HepG2 (cell line): ENCODE data around the gene CEP68. TPM values are rescaled to one million over a fixed set of nuclear protein-coding genes. Genes with fewer than 3 reads are reported as not detected.

Experiments used
- ATAC-seq: fragments of 200-7000 bp; cut with Tn5 transposase; 3 replicates; pipeline ENCODE4 v1.9.1; 2020; ENCODE audit warnings: mild to moderate bottlenecking, moderate library complexity
- BruUV-seq: library from RNA; stranded (reverse); fragments of 400-500 nt; replicated peaks from 2 replicates; lab custom pipeline; 2021; lab: Mats Ljungman, UMichigan
- CTCF ChIA-PET: fragments of 300-600 bp; formaldehyde crosslinking; extraction: SDS; loops from one replicate; lab custom pipeline; 2021; ENCODE audit warnings: low total read pairs, inconsistent platforms, low intra/inter-chr PET ratio; lab: Yijun Ruan, JAX
- POLR2A ChIA-PET: fragments of 350-600 bp; sonication (Branson Sonifier 250); formaldehyde crosslinking; loops from one replicate; lab custom pipeline; 2020; ENCODE audit warnings: antibody characterized with exemption, inconsistent platforms; lab: Yijun Ruan, JAX
- DNase-seq: peaks from one replicate; pipeline ENCODE4 v3.0.0-alpha.2; 2015; ENCODE audit warnings: low spot score
- FAIRE-seq: peaks from 3 replicates; lab custom pipeline; 2011; peaks lifted over from hg19 to GRCh38; lab: Jason Lieb, UNC
- H2AFZ ChIP-seq: one replicate; pipeline ENCODE4 v1.6.1; 2011; ENCODE audit warnings: low read length, inconsistent platforms
- H3K27ac ChIP-seq: fragments of 300-600 bp; 3 replicates; pipeline ENCODE4 v1.8.0; 2011; ENCODE audit warnings: mixed run types, mild to moderate bottlenecking, mixed read lengths, low read length, inconsistent platforms; ENCODE audit not compliant: insufficient read depth; ENCODE audit errors: extremely low read length
- H3K27me3 ChIP-seq, 2 experiments: fragments of 200-600 bp in 1 of 2; 2 replicates in 1 of 2; 3 replicates in 1 of 2; pipeline versions ENCODE4 v1.6.0 to v1.8.0; 2011; ENCODE audit warnings: low read length in 2 of 2, mild to moderate bottlenecking in 2 of 2, moderate library complexity in 2 of 2, inconsistent platforms in 1 of 2; ENCODE audit not compliant: insufficient read depth in 2 of 2, control insufficient read depth in 1 of 2
- H3K36me3 ChIP-seq, 2 experiments: fragments of 200-600 bp in 1 of 2; replicated peaks in 1 of 2; 2 replicates in 1 of 2; 3 replicates in 1 of 2; pipeline versions ENCODE4 v1.5.1 to v1.8.0; 2011; ENCODE audit warnings: low read length in 2 of 2, inconsistent platforms in 1 of 2; ENCODE audit not compliant: insufficient read depth in 2 of 2, control insufficient read depth in 1 of 2
- H3K4me1 ChIP-seq: 2 replicates; pipeline ENCODE4 v1.5.1; 2012; ENCODE audit warnings: low read length, inconsistent platforms; ENCODE audit not compliant: insufficient read depth
- H3K4me2 ChIP-seq: 2 replicates; pipeline ENCODE4 v1.6.0; 2011; ENCODE audit warnings: low read depth, low read length, inconsistent platforms
- H3K4me3 ChIP-seq, 3 experiments: fragments of 200-600 bp in 1 of 3; sonication (generic), shearing (Covaris generic) in 1 of 3; replicated peaks in 1 of 3; 2 replicates each; pipeline ENCODE4 v1.5.1; 2011 to 2016; ENCODE audit warnings: low read length in 3 of 3, inconsistent platforms in 2 of 3, low read depth in 2 of 3, mild to moderate bottlenecking in 2 of 3, control low read depth in 1 of 3, mixed read lengths in 1 of 3; ENCODE audit not compliant: insufficient read depth in 1 of 3
- H3K79me2 ChIP-seq: one replicate; pipeline ENCODE4 v1.6.1; 2011; ENCODE audit warnings: low read length, inconsistent platforms; ENCODE audit not compliant: insufficient read depth
- H3K9ac ChIP-seq: 2 replicates; pipeline ENCODE4 v1.6.0; 2011; ENCODE audit warnings: mild to moderate bottlenecking, low read depth, low read length, inconsistent platforms; ENCODE audit not compliant: insufficient read depth
- H3K9me3 ChIP-seq: 2 replicates; pipeline ENCODE4 v1.5.1; 2012; ENCODE audit warnings: mild to moderate bottlenecking, low read length
- H4K20me1 ChIP-seq: 2 replicates; pipeline ENCODE4 v1.6.0; 2011; ENCODE audit warnings: inconsistent platforms, mild to moderate bottlenecking, low read length, moderate library complexity; ENCODE audit not compliant: insufficient read depth
- ATF6 ChIP-seq: sonication (generic); formaldehyde crosslinking; conservative IDR thresholded peaks from 2 replicates; pipeline ENCODE4 v1.4.0; 2020; ENCODE audit warnings: missing genetic modification reagents
- MAFG ChIP-seq: sonication (generic); formaldehyde crosslinking; IDR thresholded peaks from 2 replicates; pipeline ENCODE4 v1.5.1; 2020; ENCODE audit warnings: mild to moderate bottlenecking, missing genetic modification reagents
- NFKBIZ ChIP-seq: IDR thresholded peaks from 2 replicates; pipeline ENCODE4 v1.6.1; 2018; ENCODE audit warnings: missing genetic modification reagents, missing compliant biosample characterization
- SNAPC4 ChIP-seq: sonication (generic); formaldehyde crosslinking; IDR thresholded peaks from 2 replicates; pipeline ENCODE4 v1.4.0; 2020; ENCODE audit warnings: mild to moderate bottlenecking, missing genetic modification reagents
- ZNF607 ChIP-seq: sonication (generic); formaldehyde crosslinking; IDR thresholded peaks from 2 replicates; pipeline ENCODE4 v1.5.1; 2020; ENCODE audit warnings: missing genetic modification reagents, mild to moderate bottlenecking, borderline replicate concordance
- ZNF746 ChIP-seq: sonication (generic); formaldehyde crosslinking; IDR thresholded peaks from 2 replicates; pipeline ENCODE4 v1.8.0; 2022; ENCODE audit warnings: mild to moderate bottlenecking, missing genetic modification reagents
- ZSCAN12 ChIP-seq: sonication (generic); formaldehyde crosslinking; IDR thresholded peaks from 2 replicates; pipeline ENCODE4 v1.9.0; 2021; ENCODE audit warnings: mild to moderate bottlenecking, missing genetic modification reagents
- ZSCAN9 ChIP-seq: IDR thresholded peaks from 2 replicates; pipeline ENCODE4 v1.6.1; 2016; ENCODE audit warnings: borderline replicate concordance
- WGBS: methylation state at CpG from one replicate; pipeline ENCODE4 v1.1.6; 2017; ENCODE audit warnings: low lambda C conversion rate; 5-methylcytosine and 5-hydroxymethylcytosine counted together
- in situ Hi-C: cut with HindIII; loops from 2 replicates; pipeline ENCODE4 v1.10.0; 2017; ENCODE audit warnings: low pct_unique_long_range_greater_than_20kb; ENCODE audit not compliant: extremely low pct_ligation_motif_present
- intact Hi-C: fragments of 100-400 bp; cut with micrococcal nuclease; formaldehyde crosslinking; loops from one replicate; pipeline ENCODE4 v1.10.0; 2022; ENCODE audit not compliant: unreplicated experiment
- polyA plus RNA-seq, 8 experiments: library from polyadenylated mRNA; depleted of rRNA in 3 of 8; stranded (reverse) in 7 of 8; unstranded in 1 of 8; fragments of >200 nt; fragmentation: Illumina TruSeq in 4 of 8; extraction: Trizol in 4 of 8; gene quantifications; 2 replicates each; pipeline versions ENCODE4 v1.2.1 to v1.2.3, GENCODE V29; 2011 to 2016; ENCODE audit warnings: low read depth in 4 of 8, missing spikeins in 1 of 8, mixed read lengths in 1 of 8; ENCODE audit not compliant: insufficient read depth in 1 of 8
- total RNA-seq, 5 experiments: library from RNA; depleted of rRNA; stranded (reverse); fragments of >200 nt; fragmentation: Illumina TruSeq; extraction: Trizol; gene quantifications; 2 replicates each; pipeline ENCODE4 v1.2.3, GENCODE V29; 2016; ENCODE audit warnings: low read depth in 1 of 5

CEP68 gene
- total and polyA plus RNA-seq, 2 of the 13 experiments (the other 11 are each of a cell fraction or from before 2014, with no cell fraction given) = 5.7 to 9.3 TPM

GRCh38 chr2:65059071-65059470 lies 2.9 kb downstream of the CEP68 start:
- 96% methylated on average over 1 of the region's 1 CpG for WGBS
- no peak overlapping the region for H3K4me3 ChIP-seq
- DNase-seq (no peak), ATAC-seq (no peak), FAIRE-seq (no peak)
- POLR2A ChIA-PET = interaction anchor here (0.7 to 1.4 kb wide), 3 partner anchors 14 to 142 kb away, joined by 3 to 4 read pairs (median 3); no protein-coding TSS in a partner anchor
- CTCF ChIA-PET = no interaction called here
- H3K79me2 ChIP-seq = peaks cover 69% of the 10 kb centered on the region
- in situ Hi-C loops (loop anchor here (25.0 kb wide), 1 partner anchor 503 kb away; no protein-coding TSS in a partner anchor), intact Hi-C loops (loop anchor here (5.0 to 10.0 kb wide), 2 partner anchors 73 to 516 kb away; partner anchors contain the start of gene RAB1A)
- H3K4me2 ChIP-seq = no peak overlapping the region
- TF ChIP-seq ATF6 (CRISPR knock-in tag) = no peak
- TF ChIP-seq NFKBIZ (CRISPR knock-in tag) = no peak
- TF ChIP-seq SNAPC4 (CRISPR knock-in tag) = no peak
- no peak for TF ChIP-seq ZSCAN9 (CRISPR knock-in tag)
- no peak for TF ChIP-seq ZNF746
- TF ChIP-seq ZSCAN12 (CRISPR knock-in tag) = no peak
- no peak for TF ChIP-seq MAFG (CRISPR knock-in tag)
- TF ChIP-seq ZNF607 = no peak
- peaks cover 85% of the 10 kb centered on the region for H3K4me1 ChIP-seq
- no peaks in the 10 kb centered on the region for H3K9me3 ChIP-seq
- H4K20me1 ChIP-seq = peaks cover 4% of the 10 kb centered on the region; the same call in 1 of the 2 replicates
- no peak overlapping the region for H3K27ac ChIP-seq
- H3K9ac ChIP-seq = no peak overlapping the region
- no peaks in the 10 kb centered on the region; a peak in 1 of 5 replicates for H3K27me3 ChIP-seq
- BruUV-seq = no TSS peak
- H3K36me3 ChIP-seq = no peaks in the 10 kb centered on the region; a peak in 1 of 5 replicates
- H2AFZ ChIP-seq = no peak overlapping the region
